ENCODE measurements around the gene FAM174B.

Gene FAM174B

GRCh38 chr15:92664178-92664900, 8.8 kb upstream of the FAM174B start:
- DNase-seq: no peak

DNA sequence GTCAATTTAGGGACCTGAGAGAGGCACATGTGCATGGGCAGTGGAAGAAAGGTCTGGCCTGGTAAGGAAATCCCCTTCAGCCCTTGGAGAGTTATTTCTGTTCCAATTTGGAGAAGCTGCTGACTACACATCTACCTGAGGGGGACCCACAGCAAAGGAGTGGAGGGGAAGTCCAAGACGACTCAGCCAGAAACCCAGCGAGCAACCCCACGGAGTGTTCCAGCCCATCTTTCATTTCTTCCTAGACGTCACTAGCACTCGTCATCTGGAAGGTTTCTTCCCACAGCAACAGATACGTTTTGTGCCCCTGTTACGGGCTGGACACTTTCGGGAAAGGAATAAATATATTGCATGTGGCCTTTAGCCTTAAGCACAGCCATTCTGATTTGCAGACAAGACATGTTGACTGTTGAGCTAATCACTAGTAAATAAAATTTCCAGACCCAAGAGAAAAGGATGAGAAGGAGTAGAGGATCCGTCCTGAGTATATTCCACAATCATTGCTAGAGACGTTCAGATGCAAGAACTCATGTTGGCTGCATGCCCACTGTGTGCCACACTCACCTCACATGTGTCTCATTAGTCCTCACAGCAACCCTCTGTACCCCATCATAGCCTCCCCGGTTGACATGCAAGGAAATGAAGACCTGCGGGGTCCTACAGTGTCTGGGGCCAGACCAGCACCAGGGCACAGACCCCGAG, 7.8 kb upstream of the FAM174B start:
- DNase-seq: no peak

DNA sequence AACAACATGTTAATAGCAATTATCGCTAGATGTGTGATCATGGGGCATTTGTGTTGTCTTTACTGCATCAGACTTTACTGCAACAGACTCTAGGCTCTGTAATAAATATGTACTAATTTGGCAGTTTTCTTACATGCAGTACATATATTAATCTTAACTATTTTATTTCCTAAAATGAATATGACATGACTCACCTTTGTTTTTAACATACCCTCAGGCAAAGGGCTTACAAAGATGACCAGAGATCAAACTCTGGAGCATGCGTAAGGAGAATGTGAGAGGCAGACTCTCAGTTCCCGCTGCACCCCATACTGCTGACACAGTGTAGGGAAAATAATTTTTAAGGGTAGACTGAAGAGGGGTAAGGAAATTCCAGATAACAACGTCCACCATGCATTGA, 7.2 kb upstream of the FAM174B start:
- no peak for DNase-seq

DNA sequence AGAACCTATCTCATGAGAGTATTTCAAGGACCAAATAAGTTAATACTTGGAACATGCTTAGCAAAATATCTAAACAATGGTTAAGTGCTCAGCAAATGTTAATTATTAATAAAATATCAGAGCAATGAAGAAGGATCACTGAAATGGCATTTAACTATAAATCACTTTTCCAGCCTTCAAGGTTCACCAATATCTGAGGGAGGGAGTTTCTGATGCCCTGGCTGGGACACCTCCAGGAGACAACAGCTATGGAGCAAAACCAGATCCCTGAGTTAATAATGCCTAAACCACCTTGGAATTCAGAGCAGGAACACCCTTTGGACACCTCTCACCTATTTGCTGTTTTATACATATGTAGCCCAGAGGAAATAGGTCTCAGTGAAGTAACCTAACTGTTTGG, 6.4 kb upstream of the FAM174B start:
- DNase-seq: no peak

DNA sequence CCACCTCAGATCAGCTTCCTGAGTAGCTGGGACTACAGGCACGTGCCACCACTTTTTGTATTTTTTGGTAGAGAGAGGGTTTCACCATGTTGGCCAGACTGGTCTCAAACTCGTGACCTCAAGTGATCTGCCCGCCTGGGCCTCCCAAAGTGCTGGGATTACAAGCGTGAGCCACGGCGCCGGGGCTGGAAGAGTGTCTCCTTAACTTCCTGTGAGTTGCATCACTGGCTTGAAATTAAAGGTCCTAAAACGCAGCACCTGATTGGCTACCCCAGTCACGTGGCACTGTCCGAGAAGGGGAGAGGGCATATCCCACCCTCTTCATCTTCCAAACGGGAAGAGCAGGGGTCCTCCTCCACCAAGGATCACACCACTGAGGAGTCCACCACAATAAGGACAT, 5.5 kb upstream of the FAM174B start:
- DNase-seq: no peak

- DNase-seq: no peak
These were observed 1.9 kb upstream of the FAM174B start for GRCh38 chr15:92657486-92657885.

GRCh38 chr15:92656089-92656488, 514 bp upstream of the FAM174B start:
- DNase-seq: no peak

DNA sequence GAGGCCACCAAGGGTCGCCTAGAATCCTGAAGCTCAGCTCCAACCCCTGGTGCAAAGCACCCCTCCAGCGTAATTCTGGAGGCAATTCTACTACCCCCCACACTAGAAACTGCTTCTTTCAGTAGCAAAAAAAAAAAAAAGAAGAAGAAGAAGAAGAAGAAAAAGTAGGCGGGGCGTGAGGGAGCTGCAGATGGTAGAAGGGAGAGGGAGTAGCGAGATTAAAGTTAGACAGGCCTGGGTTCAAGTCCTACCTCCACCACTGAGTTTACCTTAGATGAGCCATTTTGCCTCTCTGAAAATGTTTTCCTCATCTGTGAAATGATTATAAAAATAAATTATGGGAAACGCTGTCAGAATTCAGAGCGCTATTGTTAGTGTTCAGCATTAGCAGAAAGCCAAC, 913 bp downstream of the FAM174B start:
- DNase-seq: no peak

GRCh38 chr15:92653836-92654539, 1.6 kb downstream of the FAM174B start:
- no peak for DNase-seq

DNA sequence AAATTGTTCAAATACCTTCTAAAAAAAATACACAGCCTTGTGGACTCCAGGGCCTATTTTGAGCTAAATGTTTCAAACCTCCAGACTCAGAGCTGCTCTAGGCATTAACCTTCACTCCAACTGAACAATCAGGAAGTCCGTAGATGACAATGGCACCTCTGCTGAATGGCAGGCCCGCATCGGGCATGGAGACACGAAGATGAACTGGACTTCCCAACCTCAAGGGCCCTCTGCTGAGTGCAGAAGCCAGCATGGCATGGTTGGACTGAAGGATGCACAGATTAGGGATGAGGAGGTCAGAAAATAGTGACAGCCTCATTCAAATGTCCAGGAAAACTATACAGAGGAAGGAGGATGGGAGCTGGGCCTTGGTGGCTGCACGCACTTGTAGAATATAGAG, 2.2 kb downstream of the FAM174B start:
- DNase-seq: no peak

- no peak for DNase-seq
These were observed 3.0 kb downstream of the FAM174B start for GRCh38 chr15:92652576-92652966.

DNA sequence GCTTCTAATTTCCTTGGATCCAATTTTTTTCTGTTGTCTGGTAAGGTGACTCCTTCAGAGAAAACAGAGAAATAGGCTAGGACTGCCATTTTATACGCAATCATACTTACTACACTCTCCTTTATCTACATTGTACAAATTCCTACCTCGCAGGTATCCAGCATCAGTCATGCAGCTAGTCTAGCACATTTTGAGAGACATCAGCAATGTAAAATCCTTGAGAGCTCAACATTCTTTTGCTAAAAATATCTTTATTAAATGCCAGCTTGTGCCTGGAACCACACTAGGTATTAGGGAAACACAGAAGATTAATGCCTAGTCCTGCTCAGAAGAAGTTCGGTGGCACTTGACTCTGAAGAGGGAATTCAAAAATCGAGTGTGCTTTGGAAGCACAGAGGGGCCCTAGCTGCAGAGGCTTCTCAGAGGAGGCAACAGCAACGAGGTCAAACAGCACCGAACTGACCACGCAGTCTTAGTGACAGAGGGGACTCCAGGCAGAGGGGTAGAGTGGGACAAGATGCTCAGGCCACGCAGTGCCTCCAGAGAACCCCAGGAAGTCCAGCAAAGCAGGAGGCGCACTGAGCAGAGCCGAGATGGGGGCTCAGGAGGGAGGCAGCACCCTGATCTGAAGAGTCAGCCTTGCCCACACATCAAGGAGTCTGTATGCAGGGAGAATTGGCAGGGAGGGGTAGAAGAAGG, 3.5 kb downstream of the FAM174B start:
- no peak for DNase-seq

- DNase-seq: no peak
These were observed 4.6 kb downstream of the FAM174B start for GRCh38 chr15:92650966-92651365.

- DNase-seq: no peak
These were observed 5.3 kb downstream of the FAM174B start for GRCh38 chr15:92650256-92650655.

- no peak for DNase-seq
These were observed 7.2 kb downstream of the FAM174B start for GRCh38 chr15:92648190-92648875.

- no peak for DNase-seq
These were observed 8.0 kb downstream of the FAM174B start for GRCh38 chr15:92647467-92648163.

DNA sequence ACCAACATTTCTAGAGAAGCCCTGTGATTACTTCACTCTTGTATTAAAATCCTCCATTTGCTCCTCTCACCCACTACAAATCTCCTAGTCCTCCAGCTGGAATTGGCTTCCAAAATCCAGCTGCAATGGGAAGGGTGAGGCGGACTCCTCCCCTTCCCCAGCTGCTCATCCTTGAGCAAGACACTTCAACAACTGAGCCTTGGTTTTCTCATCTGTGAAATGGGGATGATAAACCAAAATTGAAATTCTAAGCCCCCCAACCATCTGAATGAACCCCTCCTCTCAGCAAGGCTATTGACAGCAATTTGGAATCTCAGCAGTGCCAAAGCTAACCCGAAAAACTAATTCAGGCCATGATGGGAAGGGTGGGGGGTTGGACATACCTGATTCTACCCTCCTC, 9.4 kb downstream of the FAM174B start:
- DNase-seq: no peak

DNA sequence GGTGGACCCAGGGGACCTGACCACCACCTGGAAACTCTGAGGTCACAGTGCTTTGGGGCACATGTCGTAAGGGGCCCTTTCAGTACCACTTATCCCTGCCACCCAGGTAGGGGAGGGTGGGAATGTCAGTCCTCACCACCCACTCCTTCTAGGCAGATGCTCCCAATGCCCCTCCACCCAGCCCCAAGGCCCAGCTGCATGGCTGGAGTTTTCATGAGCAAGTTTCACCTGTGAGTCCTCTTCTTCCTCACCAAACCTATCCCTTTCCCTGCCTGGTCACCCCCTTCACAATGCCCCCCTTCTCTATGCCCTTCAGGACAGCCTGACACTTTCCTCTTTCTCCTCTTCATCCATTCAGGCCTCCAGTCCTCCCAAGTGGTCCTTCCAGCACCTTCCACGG, 9.8 kb downstream of the FAM174B start:
- DNase-seq: no peak

DNA sequence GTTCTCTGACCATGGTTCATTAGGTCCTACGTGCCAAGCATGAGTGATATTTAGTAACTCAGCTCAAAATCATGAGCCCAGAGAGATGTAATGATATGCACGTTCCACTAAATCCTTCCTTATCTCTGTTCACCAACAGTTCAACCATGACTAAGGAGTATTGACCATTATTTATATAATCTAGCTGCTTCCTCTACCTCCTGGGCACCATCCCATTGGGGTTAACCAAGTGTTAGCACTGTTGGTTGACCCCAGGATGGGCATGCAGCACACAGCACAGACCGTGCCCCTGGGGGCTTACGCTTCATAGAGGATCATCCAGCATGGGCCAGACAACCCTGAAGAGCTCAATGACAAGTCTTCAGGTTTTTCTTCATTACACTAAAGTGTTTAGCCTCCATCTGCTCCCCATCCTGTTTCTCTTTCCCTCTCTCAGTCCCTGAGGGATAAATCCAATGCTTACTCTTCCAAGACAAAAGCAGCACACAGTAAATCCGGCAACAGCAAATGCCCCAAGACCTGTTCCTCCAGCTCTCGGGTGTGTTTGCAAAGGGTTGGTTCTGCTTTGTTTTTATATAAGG, 10.4 kb downstream of the FAM174B start:
- DNase-seq: no peak

DNA sequence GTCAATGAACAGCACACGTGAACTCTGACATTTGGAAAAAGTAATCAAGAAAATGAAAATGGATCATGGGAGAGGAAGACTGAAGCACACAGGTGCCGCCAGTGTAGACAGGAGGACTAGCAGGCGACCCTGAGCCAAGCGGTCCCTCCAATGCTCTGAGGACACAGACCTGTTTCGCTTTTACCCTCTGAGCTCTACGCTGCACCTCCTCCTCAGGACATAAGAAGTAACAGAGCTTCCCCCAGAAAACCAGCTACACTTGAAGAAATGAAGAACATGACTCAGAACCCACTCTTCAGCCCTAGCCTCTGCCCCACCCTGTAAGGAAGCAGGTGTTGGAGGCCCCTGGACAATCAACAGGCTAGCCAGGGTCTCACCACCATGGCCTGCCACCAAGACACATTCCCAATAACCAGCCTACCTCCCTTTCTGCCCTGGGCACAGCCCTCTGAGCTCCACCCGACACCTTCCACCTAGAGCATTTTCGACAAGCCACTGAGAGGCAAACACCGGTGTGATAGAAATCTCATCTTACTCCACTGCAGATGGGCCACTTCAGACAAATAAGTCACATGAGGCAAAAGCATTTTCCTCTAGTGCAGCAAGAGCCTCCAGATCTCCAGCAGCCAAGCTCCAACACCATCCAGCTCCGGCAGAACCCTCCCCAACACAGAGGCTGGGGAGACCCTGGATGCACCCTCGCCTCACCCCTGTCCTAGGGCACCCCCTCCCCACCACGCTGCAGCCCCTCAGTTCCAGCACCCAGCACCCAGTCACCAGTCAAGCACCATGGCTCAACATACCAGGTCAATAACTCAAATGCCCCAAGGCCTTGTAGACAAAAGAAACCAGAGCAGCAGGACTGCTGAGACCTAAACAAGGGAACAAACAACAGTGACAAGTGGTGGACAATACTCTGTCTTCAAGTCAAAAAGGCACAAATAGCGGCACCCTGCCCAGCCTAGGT, 11.4 kb downstream of the FAM174B start:
- DNase-seq: no peak

All from activated T-cell treated with anti-CD3 and anti-CD28 coated beads, Interleukin-2, amount 50 U/mL, for 1 hour (primary cell).